K562 (cell line): ENCODE data around the gene TAF10. TPM values are rescaled to one million over a fixed set of nuclear protein-coding genes. Genes with fewer than 3 reads are reported as not detected.

Experiments used
- ATAC-seq: fragments of 200-7000 bp; cut with Tn5 transposase; 3 replicates; pipeline ENCODE4 v1.9.1; 2020; ENCODE audit warnings: moderate library complexity
- BruUV-seq: library from RNA; stranded (reverse); fragments of 400-500 nt; replicated peaks from 2 replicates; lab custom pipeline; 2021; lab: Mats Ljungman, UMichigan
- CTCF ChIA-PET: fragments of 300-600 bp; formaldehyde crosslinking; extraction: SDS; loops from one replicate; lab custom pipeline; 2021; ENCODE audit warnings: low intra/inter-chr PET ratio; lab: Yijun Ruan, JAX
- POLR2A ChIA-PET: fragments of 300-600, 350-650 bp; sonication (Branson Sonifier 250); formaldehyde crosslinking; extraction: SDS; loops from one replicate; lab custom pipeline; 2021; ENCODE audit warnings: antibody characterized with exemption, inconsistent platforms; lab: Yijun Ruan, JAX
- DNase-seq, 4 experiments: peaks; one replicate each; pipeline versions ENCODE4 v3.0.0 to v3.0.0-alpha.2; 2011 to 2018; ENCODE audit warnings: low spot score in 3 of 4, mixed read lengths in 3 of 4; ENCODE audit errors: extremely low read depth in 1 of 4
- FAIRE-seq: peaks from 2 replicates; lab custom pipeline; 2011; peaks lifted over from hg19 to GRCh38; lab: Jason Lieb, UNC
- H2AFZ ChIP-seq: 2 replicates; pipeline ENCODE4 v1.6.0; 2011; ENCODE audit warnings: low read depth, low read length, control low read depth, inconsistent platforms
- H3K27ac ChIP-seq: fragments of 200-600 bp; 3 replicates; pipeline ENCODE4 v1.8.0; 2011; ENCODE audit warnings: low read depth, mild to moderate bottlenecking, control low read depth, inconsistent platforms, low read length, moderate library complexity, mixed read lengths; ENCODE audit errors: extremely low read depth
- H3K27me3 ChIP-seq, 2 experiments: fragments of 300-600 bp in 1 of 2; 2 replicates in 1 of 2; 3 replicates in 1 of 2; pipeline versions ENCODE4 v1.6.0 to v1.8.0; 2011; ENCODE audit warnings: inconsistent platforms in 2 of 2, low read length in 2 of 2, mild to moderate bottlenecking in 1 of 2, mixed read lengths in 1 of 2, moderate library complexity in 1 of 2; ENCODE audit not compliant: control insufficient read depth in 2 of 2, insufficient read depth in 2 of 2
- H3K36me3 ChIP-seq: fragments of 300-600 bp; 3 replicates; pipeline ENCODE4 v1.8.0; 2011; ENCODE audit warnings: mild to moderate bottlenecking, low read length, inconsistent platforms; ENCODE audit not compliant: control insufficient read depth, insufficient read depth
- H3K4me1 ChIP-seq, 2 experiments: fragments of 200-600 bp in 1 of 2; replicated peaks in 1 of 2; 2 replicates in 1 of 2; 3 replicates in 1 of 2; pipeline versions ENCODE4 v1.5.1 to v1.8.0; 2011; ENCODE audit warnings: inconsistent platforms in 2 of 2, low read length in 2 of 2, mild to moderate bottlenecking in 1 of 2, mixed read lengths in 1 of 2, moderate library complexity in 1 of 2; ENCODE audit not compliant: control insufficient read depth in 2 of 2, insufficient read depth in 2 of 2
- H3K4me2 ChIP-seq: 2 replicates; pipeline ENCODE4 v1.6.1; 2011; ENCODE audit warnings: low read length, control low read depth, inconsistent platforms, mixed read lengths; ENCODE audit not compliant: insufficient read depth
- H3K4me3 ChIP-seq: fragments of 200-600 bp; sonication (generic), shearing (Covaris generic); 2 replicates; pipeline ENCODE4 v1.5.1; 2016; ENCODE audit warnings: control low read depth, inconsistent platforms
- H3K79me2 ChIP-seq: fragments of 200-600 bp; 3 replicates; pipeline ENCODE4 v1.8.0; 2011; ENCODE audit warnings: low read length, inconsistent platforms; ENCODE audit not compliant: control insufficient read depth, insufficient read depth
- H3K9ac ChIP-seq, 2 experiments: 2 replicates each; pipeline versions ENCODE4 v1.6.0 to v1.6.1; 2011; ENCODE audit warnings: low read depth in 2 of 2, low read length in 2 of 2, control low read depth in 1 of 2, inconsistent platforms in 1 of 2, mild to moderate bottlenecking in 1 of 2, mixed read lengths in 1 of 2; ENCODE audit not compliant: insufficient read depth in 1 of 2
- H3K9me1 ChIP-seq: one replicate; pipeline ENCODE4 v1.6.0; 2011; ENCODE audit warnings: inconsistent platforms, mild to moderate bottlenecking, low read length, moderate library complexity; ENCODE audit not compliant: control insufficient read depth, insufficient read depth
- H3K9me3 ChIP-seq: replicated peaks from 2 replicates; pipeline ENCODE4 v1.5.1; 2011; ENCODE audit warnings: low read depth, low read length, inconsistent platforms; ENCODE audit not compliant: control insufficient read depth, insufficient read depth
- H4K20me1 ChIP-seq: replicated peaks from 2 replicates; pipeline ENCODE4 v1.6.1; 2011; ENCODE audit warnings: low read length, inconsistent platforms, mixed read lengths; ENCODE audit not compliant: control insufficient read depth, insufficient read depth
- DLX4 ChIP-seq: fragments of 250-450 bp; sonication (Bioruptor Pico); IDR thresholded peaks from 2 replicates; pipeline ENCODE4 v1.6.1; 2021; ENCODE audit warnings: mild to moderate bottlenecking
- KDM5B ChIP-seq: fragments of 200-600 bp; sonication (generic); IDR thresholded peaks from 2 replicates; pipeline ENCODE4 v1.6.1; 2012; ENCODE audit warnings: low read depth, mild to moderate bottlenecking, moderate library complexity, low read length, control low read depth, inconsistent platforms; ENCODE audit not compliant: insufficient replicate concordance
- SMAD3 ChIP-seq: fragments of 450-650 bp; formaldehyde crosslinking; conservative IDR thresholded peaks from 2 replicates; pipeline ENCODE4 v1.4.0; 2020; ENCODE audit warnings: mild to moderate bottlenecking
- SNIP1 ChIP-seq: fragments of 450-650 bp; IDR thresholded peaks from 2 replicates; pipeline ENCODE4 v1.7.1; 2017; ENCODE audit warnings: low read depth, mild to moderate bottlenecking
- SNRNP70 ChIP-seq: fragments of 200-400 bp; formaldehyde crosslinking; optimal IDR thresholded peaks from 2 replicates; pipeline ENCODE3; 2017; ENCODE audit warnings: low read depth, low read length
- YY1 ChIP-seq, 3 experiments: IDR thresholded peaks; 2 replicates each; pipeline ENCODE4 v1.6.1; 2011; ENCODE audit warnings: low read length in 2 of 3, mild to moderate bottlenecking in 2 of 3, moderate library complexity in 2 of 3, borderline replicate concordance in 1 of 3, control low read depth in 1 of 3, low read depth in 1 of 3; ENCODE audit not compliant: insufficient read depth in 3 of 3, insufficient replicate concordance in 2 of 3, control insufficient read depth in 1 of 3, insufficient read length in 1 of 3; ENCODE audit errors: extremely low read depth in 1 of 3
- ZBTB43 ChIP-seq: sonication (generic); formaldehyde crosslinking; IDR thresholded peaks from 2 replicates; pipeline ENCODE4 v1.8.0; 2023; ENCODE audit warnings: mild to moderate bottlenecking, missing genetic modification reagents
- ZFP91 ChIP-seq: sonication (generic); formaldehyde crosslinking; IDR thresholded peaks from 2 replicates; pipeline ENCODE4 v1.8.0; 2022; ENCODE audit warnings: mild to moderate bottlenecking, missing genetic modification reagents
- ZFX ChIP-seq: sonication (generic); formaldehyde crosslinking; IDR thresholded peaks from 2 replicates; pipeline ENCODE4 v1.8.0; 2022; ENCODE audit warnings: mild to moderate bottlenecking, missing genetic modification reagents, moderate library complexity
- ZKSCAN3 ChIP-seq: fragments of 250-450 bp; sonication (Bioruptor Pico); IDR thresholded peaks from 2 replicates; pipeline ENCODE4 v1.4.0; 2020
- ZNF507 ChIP-seq: conservative IDR thresholded peaks from 2 replicates; pipeline ENCODE4 v1.6.1; 2017; ENCODE audit warnings: missing genetic modification characterization, missing compliant biosample characterization
- ZNF609 ChIP-seq: sonication (generic); formaldehyde crosslinking; IDR thresholded peaks from 2 replicates; pipeline ENCODE4 v1.8.1; 2023; ENCODE audit warnings: missing genetic modification reagents, mild to moderate bottlenecking, borderline replicate concordance
- ZNF778 ChIP-seq: fragments of 450-650 bp; formaldehyde crosslinking; IDR thresholded peaks from 2 replicates; pipeline ENCODE4 v1.4.0; 2020; ENCODE audit warnings: mild to moderate bottlenecking, moderate library complexity
- ZSCAN29 ChIP-seq: fragments of 450-650 bp; IDR thresholded peaks from 2 replicates; pipeline ENCODE4 v1.6.1; 2017
- WGBS: fragments of 100-300 bp; shearing (Covaris generic); methylation state at CpG from one replicate; pipeline ENCODE4 v1.1.6; 2016; ENCODE audit warnings: low coverage, mixed read lengths; ENCODE audit not compliant: insufficient coverage; ENCODE audit errors: missing lambda C conversion rate; 5-methylcytosine and 5-hydroxymethylcytosine counted together
- in situ Hi-C: fragments of 300-500 bp; cut with MboI; formaldehyde crosslinking; loops from 4 replicates; pipeline ENCODE4 v1.15.0; 2018; ENCODE audit warnings: inconsistent platforms, mixed read lengths
- intact Hi-C: fragments of 100-400 bp; cut with micrococcal nuclease; formaldehyde crosslinking; loops from 2 replicates; pipeline ENCODE4 v1.14.2; 2022
- polyA plus RNA-seq, 8 experiments: library from polyadenylated mRNA; depleted of rRNA in 4 of 8; stranded (reverse) in 5 of 8; unstranded in 3 of 8; fragments of >200 nt; fragmentation: Nextera tagmentation in 2 of 8; fragmentation: Illumina TruSeq in 1 of 8; extraction: Ambion mirVana in 2 of 8; extraction: Trizol in 1 of 8; gene quantifications; 2 replicates each; pipeline versions ENCODE4 v1.2.1 to v1.2.3, GENCODE V29; 2011 to 2014; ENCODE audit warnings: inconsistent platforms in 1 of 8, missing spikeins in 1 of 8
- total RNA-seq, 7 experiments: library from RNA; depleted of rRNA in 6 of 7; stranded (reverse); fragments of >200 nt in 6 of 7; fragmentation: Illumina TruSeq in 2 of 7; extraction: Trizol in 2 of 7; gene quantifications; 2 replicates each; pipeline versions ENCODE4 v1.2.1 to v1.2.3, GENCODE V29; 2011 to 2021; ENCODE audit warnings: low replicate concordance in 1 of 7

Gene TAF10
- total and polyA plus RNA-seq, 9 of the 15 experiments (the other 6 are each of a cell fraction or from before 2014, with no cell fraction given) = 19.5 to 197 (median 121) TPM

- H3K27me3 ChIP-seq = no peaks in the 10 kb centered on the region
- no TSS peak for BruUV-seq
- intact Hi-C loops (no loop called here), in situ Hi-C loops (no loop called here)
- ChIA-PET CTCF (interaction anchor here (0.8 kb wide), 1 partner anchor 19 kb away, joined by 3 read pairs; no protein-coding TSS in a partner anchor), POLR2A (no interaction called here)
- peak; percentile 56 to 82 (median 67) for DNase-seq
- H3K9me1 ChIP-seq = no peaks in the 10 kb centered on the region
- peak overlapping the region; percentile 43 for H3K4me2 ChIP-seq
- no peaks in the 10 kb centered on the region for H3K36me3 ChIP-seq
- 1% methylated on average over 6 of the region's 6 CpGs for WGBS
- no peak overlapping the region for H3K9ac ChIP-seq
- H3K9me3 ChIP-seq = no peaks in the 10 kb centered on the region
- no peak overlapping the region for H3K27ac ChIP-seq
- peak; percentile 69 for ATAC-seq
- H4K20me1 ChIP-seq = no peaks in the 10 kb centered on the region
- peaks cover 22 to 35% of the 10 kb centered on the region in 2 experiments for H3K4me1 ChIP-seq
- no peak overlapping the region for H3K4me3 ChIP-seq
- peak; percentile 94 for FAIRE-seq
- H3K79me2 ChIP-seq = no peaks in the 10 kb centered on the region
- peak overlapping the region; percentile 53; the same call in 1 of the 2 replicates for H2AFZ ChIP-seq
- TF ChIP-seq ZFX (CRISPR knock-in tag) = no peak
- no peak for TF ChIP-seq ZFP91
- no peak for TF ChIP-seq ZKSCAN3 (CRISPR knock-in tag)
- TF ChIP-seq SNRNP70 = no peak
- no peak for TF ChIP-seq ZBTB43 (CRISPR knock-in tag)
- TF ChIP-seq ZSCAN29 = no peak
- no peak for TF ChIP-seq SNIP1
- TF ChIP-seq KDM5B = no peak
- TF ChIP-seq SMAD3 (CRISPR knock-in tag) = no peak
- no peak for TF ChIP-seq YY1 (IDR thresholded peaks at IDR 0.05; ENCODE audit: borderline replicate concordance in 1 of 3, control insufficient read depth in 1 of 3, extremely low read depth in 1 of 3, insufficient read depth in 3 of 3, insufficient read length in 1 of 3, insufficient replicate concordance in 2 of 3, low read depth in 1 of 3, low read length in 2 of 3)
- no peak for TF ChIP-seq ZNF507 (tag)
- TF ChIP-seq DLX4 (CRISPR knock-in tag) = no peak
- TF ChIP-seq ZNF778 (CRISPR knock-in tag) = no peak
- TF ChIP-seq ZNF609 (CRISPR knock-in tag) = no peak
Observed at GRCh38 chr11:6650980-6651379, 39.0 kb upstream of the TAF10 start.
